Measurements from ENCODE around the gene KCNT1.

Gene KCNT1

DNA sequence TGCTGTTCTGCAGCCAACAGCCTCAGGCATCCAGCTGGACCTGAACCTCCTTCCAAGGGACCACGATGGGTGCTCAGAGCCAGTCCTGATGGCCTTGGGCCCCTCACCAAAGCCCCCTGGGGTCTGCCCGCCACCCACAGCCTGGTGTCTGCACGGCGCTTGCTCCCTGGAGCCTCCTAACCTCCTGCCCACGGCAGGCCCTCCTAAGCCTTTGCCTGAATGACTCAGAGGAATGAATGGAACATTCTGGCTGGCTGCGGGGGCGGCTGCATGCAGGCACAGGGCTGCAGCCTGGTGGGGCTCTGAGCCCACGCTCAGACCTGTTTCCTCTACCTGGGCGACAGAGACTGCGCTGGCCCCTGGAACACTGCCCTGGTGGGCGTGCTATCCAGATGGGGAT is 9.6 kb upstream of the KCNT1 start:
- no peak overlapping the region for H3K4me3 ChIP-seq (ENCODE audit: low read depth, low read length)
- TF ChIP-seq, protein P1, sequence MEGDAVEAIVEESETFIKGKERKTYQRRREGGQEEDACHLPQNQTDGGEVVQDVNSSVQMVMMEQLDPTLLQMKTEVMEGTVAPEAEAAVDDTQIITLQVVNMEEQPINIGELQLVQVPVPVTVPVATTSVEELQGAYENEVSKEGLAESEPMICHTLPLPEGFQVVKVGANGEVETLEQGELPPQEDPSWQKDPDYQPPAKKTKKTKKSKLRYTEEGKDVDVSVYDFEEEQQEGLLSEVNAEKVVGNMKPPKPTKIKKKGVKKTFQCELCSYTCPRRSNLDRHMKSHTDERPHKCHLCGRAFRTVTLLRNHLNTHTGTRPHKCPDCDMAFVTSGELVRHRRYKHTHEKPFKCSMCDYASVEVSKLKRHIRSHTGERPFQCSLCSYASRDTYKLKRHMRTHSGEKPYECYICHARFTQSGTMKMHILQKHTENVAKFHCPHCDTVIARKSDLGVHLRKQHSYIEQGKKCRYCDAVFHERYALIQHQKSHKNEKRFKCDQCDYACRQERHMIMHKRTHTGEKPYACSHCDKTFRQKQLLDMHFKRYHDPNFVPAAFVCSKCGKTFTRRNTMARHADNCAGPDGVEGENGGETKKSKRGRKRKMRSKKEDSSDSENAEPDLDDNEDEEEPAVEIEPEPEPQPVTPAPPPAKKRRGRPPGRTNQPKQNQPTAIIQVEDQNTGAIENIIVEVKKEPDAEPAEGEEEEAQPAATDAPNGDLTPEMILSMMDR (IDR thresholded peaks at IDR 0.05; ENCODE audit: low read depth, low read length, missing control alignments), result no peak
- in situ Hi-C loops (cut with HindIII; ENCODE audit: low sequenced_read_pairs), result no loop called here
- no peak for DNase-seq (ENCODE audit: low read depth)

- H3K4me3 ChIP-seq (ENCODE audit: low read depth, low read length), result no peak overlapping the region
- DNase-seq (ENCODE audit: low read depth), result no peak
- in situ Hi-C loops (cut with HindIII; ENCODE audit: low sequenced_read_pairs), result no loop called here
- TF ChIP-seq, protein P1 (IDR thresholded peaks at IDR 0.05; ENCODE audit: low read depth, low read length, missing control alignments), result no peak
These were observed 8.7 kb upstream of the KCNT1 start for GRCh38 chr9:135693265-135693664.

- no peak for DNase-seq (ENCODE audit: low read depth)
- in situ Hi-C loops (cut with HindIII; ENCODE audit: low sequenced_read_pairs), result no loop called here
- TF ChIP-seq, protein P1 (IDR thresholded peaks at IDR 0.05; ENCODE audit: low read depth, low read length, missing control alignments), result no peak
- H3K4me3 ChIP-seq (ENCODE audit: low read depth, low read length), result no peak overlapping the region
These were observed 8.2 kb upstream of the KCNT1 start for GRCh38 chr9:135693771-135694170.

- TF ChIP-seq, protein P1 (IDR thresholded peaks at IDR 0.05; ENCODE audit: low read depth, low read length, missing control alignments), result no peak
- DNase-seq (ENCODE audit: low read depth), result no peak
- no peak overlapping the region for H3K4me3 ChIP-seq (ENCODE audit: low read depth, low read length)
- in situ Hi-C loops (cut with HindIII; ENCODE audit: low sequenced_read_pairs), result no loop called here
These were observed 7.6 kb upstream of the KCNT1 start for GRCh38 chr9:135694414-135694813.

DNA sequence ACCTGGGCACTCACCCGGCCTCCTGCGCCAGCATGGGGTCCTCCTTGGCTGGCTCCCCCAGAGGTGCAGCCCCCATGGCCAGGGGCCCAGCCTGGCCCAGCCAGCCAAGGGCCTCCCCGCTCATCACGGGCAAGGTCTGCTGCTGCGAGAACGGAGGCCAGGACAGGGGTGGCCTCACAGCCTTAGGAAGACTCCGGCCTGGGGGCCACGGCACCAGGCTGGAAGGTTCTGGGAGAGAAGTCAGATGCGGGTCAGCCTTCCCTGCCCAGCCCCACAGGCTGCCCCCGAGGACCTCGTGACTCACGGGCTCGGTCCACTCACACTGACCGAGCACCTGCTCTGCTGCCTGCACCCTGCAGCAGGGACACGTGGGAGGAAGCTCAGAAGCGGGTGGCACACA is 6.9 kb upstream of the KCNT1 start:
- H3K4me3 ChIP-seq (ENCODE audit: low read depth, low read length), result no peak overlapping the region
- in situ Hi-C loops (cut with HindIII; ENCODE audit: low sequenced_read_pairs), result no loop called here
- DNase-seq (ENCODE audit: low read depth), result no peak
- TF ChIP-seq, protein P1 (IDR thresholded peaks at IDR 0.05; ENCODE audit: low read depth, low read length, missing control alignments), result no peak

- no peak for DNase-seq (ENCODE audit: low read depth)
- no peak overlapping the region for H3K4me3 ChIP-seq (ENCODE audit: low read depth, low read length)
- in situ Hi-C loops (cut with HindIII; ENCODE audit: low sequenced_read_pairs), result no loop called here
- TF ChIP-seq, protein P1 (IDR thresholded peaks at IDR 0.05; ENCODE audit: low read depth, low read length, missing control alignments), result no peak
These were observed 6.3 kb upstream of the KCNT1 start for GRCh38 chr9:135695642-135696041.

DNA sequence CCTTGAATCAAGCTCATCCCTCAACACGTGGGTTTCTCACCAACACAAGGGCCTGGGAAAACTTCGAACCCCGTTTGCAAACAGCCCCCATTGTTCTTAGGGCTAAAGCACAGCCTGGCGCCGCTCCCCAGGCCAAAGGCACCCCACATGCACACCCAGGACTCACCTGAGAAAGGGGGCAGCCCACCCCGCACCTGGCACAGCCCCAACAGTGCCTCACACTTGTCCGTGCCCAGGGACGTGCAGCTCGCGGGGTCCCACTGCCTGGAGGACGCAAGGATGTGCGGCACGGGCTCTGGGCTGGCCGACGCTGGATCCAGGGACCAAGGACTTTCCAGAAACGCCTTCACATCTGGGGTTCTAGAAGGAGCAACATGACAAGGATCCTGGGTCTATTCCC is 5.5 kb upstream of the KCNT1 start:
- H3K4me3 ChIP-seq (ENCODE audit: low read depth, low read length), result no peak overlapping the region
- in situ Hi-C loops (cut with HindIII; ENCODE audit: low sequenced_read_pairs), result no loop called here
- DNase-seq (ENCODE audit: low read depth), result no peak
- TF ChIP-seq, protein P1 (IDR thresholded peaks at IDR 0.05; ENCODE audit: low read depth, low read length, missing control alignments), result no peak

Data from astrocyte of the cerebellum (primary cell).